A549 (cell line): ENCODE results near the gene FOXC2.

Experiments
- CBX2 ChIP-seq: fragments of 200-600 bp; sonication (generic); IDR thresholded peaks from 2 replicates; pipeline ENCODE4 v1.6.1; 2016; ENCODE audit warnings: low read depth, mild to moderate bottlenecking, borderline replicate concordance
- CHD4 ChIP-seq: fragments of 200-600 bp; sonication (generic); IDR thresholded peaks from 2 replicates; pipeline ENCODE4 v1.6.1; 2016; ENCODE audit warnings: antibody characterized with exemption, mild to moderate bottlenecking, borderline replicate concordance
- EP300 ChIP-seq, 2 experiments: fragments of >200 bp; sonication (Bioruptor Twin); formaldehyde crosslinking; IDR thresholded peaks; 2 replicates in 1 of 2; 3 replicates in 1 of 2; pipeline ENCODE4 v1.6.1; 2016 to 2017
- FOSL2 ChIP-seq, 2 experiments: fragments of 450-650 bp in 1 of 2; fragments of >200 bp in 1 of 2; sonication (Bioruptor Twin) in 1 of 2; formaldehyde crosslinking; IDR thresholded peaks; 2 replicates each; pipeline versions ENCODE4 v1.5.0 to v1.6.1; 2016 to 2020; ENCODE audit warnings: mild to moderate bottlenecking in 1 of 2, moderate library complexity in 1 of 2
- TF ChIP-seq, protein P1 (sequence below): fragments of >200 bp; sonication (Bioruptor Twin); formaldehyde crosslinking; IDR thresholded peaks from 3 replicates; pipeline ENCODE4 v1.5.1; 2016

DNA sequence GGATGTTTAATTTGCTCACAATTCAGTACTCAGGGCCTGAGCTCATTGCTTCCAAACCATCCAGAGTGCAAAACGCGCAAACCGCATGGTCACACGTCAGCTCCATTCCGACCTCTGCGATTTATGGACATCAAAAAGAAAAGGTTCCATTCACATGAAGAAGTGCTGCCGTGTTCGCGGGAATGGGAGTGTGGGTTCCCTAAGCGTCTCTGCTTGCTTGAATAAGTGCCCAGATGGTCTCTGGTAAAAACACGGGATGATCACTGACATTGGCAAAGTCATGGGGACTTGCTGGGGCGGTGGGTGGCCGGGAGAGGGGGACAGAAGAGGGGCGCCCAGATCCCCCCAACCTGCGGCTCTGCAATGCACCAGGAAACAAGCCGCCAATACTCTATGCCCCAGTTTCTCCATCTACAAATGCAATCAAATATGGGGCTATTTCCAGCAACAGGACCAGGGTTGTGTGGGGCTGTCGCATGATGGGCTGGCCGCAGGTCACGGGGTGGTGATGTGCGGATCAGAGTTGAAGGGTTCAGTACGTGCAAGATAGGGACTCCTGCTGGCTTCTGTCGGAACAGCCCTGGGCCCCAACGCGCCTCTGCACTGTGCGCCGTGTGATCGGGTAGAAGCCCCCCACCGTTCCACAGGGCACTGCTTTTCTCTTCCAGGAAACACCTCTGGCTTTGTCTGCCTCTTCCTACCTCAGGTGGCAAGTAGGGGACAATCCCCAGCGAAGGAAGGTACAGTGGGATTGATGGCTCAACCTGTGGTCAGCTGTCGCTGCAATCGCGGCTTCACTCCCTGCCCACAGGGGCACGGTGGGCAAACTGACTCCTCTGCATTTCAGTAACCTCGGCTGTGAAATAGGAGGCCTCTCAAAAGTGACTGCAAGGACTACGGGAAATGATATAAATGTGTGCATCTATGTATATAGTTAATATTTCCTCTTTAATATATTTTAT lies 45.1 kb upstream of the FOXC2 start:
- TF ChIP-seq CBX2 (no peak), EP300 (IDR thresholded peaks at IDR 0.05) (no peak), FOSL2 (IDR thresholded peaks at IDR 0.05) (no peak), FOSL2 (CRISPR knock-in tag; IDR thresholded peaks at IDR 0.05) (no peak), CHD4 (no peak)
- TF ChIP-seq, protein P1, sequence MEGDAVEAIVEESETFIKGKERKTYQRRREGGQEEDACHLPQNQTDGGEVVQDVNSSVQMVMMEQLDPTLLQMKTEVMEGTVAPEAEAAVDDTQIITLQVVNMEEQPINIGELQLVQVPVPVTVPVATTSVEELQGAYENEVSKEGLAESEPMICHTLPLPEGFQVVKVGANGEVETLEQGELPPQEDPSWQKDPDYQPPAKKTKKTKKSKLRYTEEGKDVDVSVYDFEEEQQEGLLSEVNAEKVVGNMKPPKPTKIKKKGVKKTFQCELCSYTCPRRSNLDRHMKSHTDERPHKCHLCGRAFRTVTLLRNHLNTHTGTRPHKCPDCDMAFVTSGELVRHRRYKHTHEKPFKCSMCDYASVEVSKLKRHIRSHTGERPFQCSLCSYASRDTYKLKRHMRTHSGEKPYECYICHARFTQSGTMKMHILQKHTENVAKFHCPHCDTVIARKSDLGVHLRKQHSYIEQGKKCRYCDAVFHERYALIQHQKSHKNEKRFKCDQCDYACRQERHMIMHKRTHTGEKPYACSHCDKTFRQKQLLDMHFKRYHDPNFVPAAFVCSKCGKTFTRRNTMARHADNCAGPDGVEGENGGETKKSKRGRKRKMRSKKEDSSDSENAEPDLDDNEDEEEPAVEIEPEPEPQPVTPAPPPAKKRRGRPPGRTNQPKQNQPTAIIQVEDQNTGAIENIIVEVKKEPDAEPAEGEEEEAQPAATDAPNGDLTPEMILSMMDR: no peak
